NB4 (cell line): ENCODE results near the gene PLA2G4A.

Experiments used
- DNase-seq: peaks from one replicate; pipeline ENCODE4 v3.0.0; 2010; ENCODE audit warnings: low read depth
- H3K4me3 ChIP-seq: one replicate; pipeline ENCODE4 v1.5.1; 2011; ENCODE audit warnings: mild to moderate bottlenecking, low read depth, low read length, moderate library complexity
- MYC ChIP-seq: IDR thresholded peaks from 2 replicates; pipeline ENCODE4 v1.6.1; 2011; ENCODE audit warnings: low read depth, low read length
- POLR2A ChIP-seq: IDR thresholded peaks from 2 replicates; pipeline ENCODE4 v1.6.1; 2011; ENCODE audit warnings: mild to moderate bottlenecking; ENCODE audit not compliant: insufficient read length; ENCODE audit errors: extremely low read depth
- TF ChIP-seq, protein P1 (sequence below): IDR thresholded peaks from 2 replicates; pipeline ENCODE4 v1.6.1; 2011; ENCODE audit warnings: low read depth, low read length
- TF ChIP-seq, protein P2 (sequence below): IDR thresholded peaks from one replicate; pipeline ENCODE4 v1.5.1; 2012; ENCODE audit warnings: low read depth, low read length

The PLA2G4A gene

DNA sequence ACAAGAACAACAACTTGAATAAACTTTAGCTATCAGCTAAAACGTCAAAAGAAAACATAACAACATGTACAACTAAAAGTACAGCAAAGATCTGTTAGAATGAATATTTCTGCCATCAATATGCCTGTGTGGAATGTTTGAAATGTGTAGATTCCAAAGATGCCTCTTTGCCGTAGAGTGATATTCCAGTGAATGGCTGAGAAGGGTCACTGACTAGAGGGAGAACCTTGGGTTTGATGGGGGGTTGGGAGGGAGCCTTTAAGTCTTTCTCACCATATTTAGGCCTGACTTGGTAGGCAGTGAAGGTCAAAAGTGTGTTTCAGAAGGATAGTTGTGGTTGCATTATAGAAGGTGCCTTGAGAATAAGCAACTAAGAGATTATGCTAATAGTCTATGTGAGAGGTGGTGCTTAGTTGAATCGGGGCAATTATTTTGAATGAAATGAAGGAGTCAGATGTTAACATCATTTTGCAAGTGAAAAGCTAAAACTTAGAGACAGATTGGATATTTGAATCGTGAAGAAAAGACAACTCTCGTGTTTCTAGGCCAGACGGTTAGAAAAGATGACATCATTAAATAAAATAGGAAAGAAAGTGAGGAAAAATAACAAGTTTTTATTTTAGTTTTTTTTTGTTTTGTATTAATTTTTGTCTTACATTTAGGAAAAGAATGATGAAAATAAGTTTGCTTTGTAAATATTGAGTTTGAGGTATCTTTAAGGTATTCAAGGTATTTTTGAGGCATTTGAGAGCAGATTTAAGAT, 53.8 kb downstream of the PLA2G4A start:
- no peak for DNase-seq
- TF ChIP-seq, protein P1, sequence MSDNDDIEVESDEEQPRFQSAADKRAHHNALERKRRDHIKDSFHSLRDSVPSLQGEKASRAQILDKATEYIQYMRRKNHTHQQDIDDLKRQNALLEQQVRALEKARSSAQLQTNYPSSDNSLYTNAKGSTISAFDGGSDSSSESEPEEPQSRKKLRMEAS, result no peak
- TF ChIP-seq, protein P2, sequence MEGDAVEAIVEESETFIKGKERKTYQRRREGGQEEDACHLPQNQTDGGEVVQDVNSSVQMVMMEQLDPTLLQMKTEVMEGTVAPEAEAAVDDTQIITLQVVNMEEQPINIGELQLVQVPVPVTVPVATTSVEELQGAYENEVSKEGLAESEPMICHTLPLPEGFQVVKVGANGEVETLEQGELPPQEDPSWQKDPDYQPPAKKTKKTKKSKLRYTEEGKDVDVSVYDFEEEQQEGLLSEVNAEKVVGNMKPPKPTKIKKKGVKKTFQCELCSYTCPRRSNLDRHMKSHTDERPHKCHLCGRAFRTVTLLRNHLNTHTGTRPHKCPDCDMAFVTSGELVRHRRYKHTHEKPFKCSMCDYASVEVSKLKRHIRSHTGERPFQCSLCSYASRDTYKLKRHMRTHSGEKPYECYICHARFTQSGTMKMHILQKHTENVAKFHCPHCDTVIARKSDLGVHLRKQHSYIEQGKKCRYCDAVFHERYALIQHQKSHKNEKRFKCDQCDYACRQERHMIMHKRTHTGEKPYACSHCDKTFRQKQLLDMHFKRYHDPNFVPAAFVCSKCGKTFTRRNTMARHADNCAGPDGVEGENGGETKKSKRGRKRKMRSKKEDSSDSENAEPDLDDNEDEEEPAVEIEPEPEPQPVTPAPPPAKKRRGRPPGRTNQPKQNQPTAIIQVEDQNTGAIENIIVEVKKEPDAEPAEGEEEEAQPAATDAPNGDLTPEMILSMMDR, result no peak
- TF ChIP-seq MYC, result no peak
- TF ChIP-seq POLR2A, result no peak
- no peak overlapping the region for H3K4me3 ChIP-seq

DNA sequence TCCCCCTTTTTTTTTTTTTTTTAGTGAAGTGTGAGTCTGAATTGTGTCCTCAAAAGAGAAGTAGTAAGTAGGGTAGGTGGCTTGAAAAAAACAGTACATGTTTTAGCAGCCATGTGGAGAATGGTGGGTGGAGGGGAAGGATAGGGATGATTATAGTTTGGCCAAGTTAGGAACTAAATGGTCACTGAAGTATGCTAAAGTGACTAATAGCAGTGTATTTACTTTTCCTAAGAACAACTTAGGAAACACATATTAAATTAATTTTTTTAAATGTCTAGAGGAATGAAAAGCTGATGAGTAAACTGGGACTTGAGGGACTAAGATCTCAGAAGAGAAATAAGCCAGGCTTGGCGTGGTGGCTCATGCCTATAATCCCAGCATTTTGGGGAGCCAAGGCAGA, 55.5 kb downstream of the PLA2G4A start:
- DNase-seq, result no peak
- TF ChIP-seq, protein P1, result no peak
- TF ChIP-seq, protein P2, result no peak
- no peak for TF ChIP-seq MYC
- no peak for TF ChIP-seq POLR2A
- no peak overlapping the region for H3K4me3 ChIP-seq

DNA sequence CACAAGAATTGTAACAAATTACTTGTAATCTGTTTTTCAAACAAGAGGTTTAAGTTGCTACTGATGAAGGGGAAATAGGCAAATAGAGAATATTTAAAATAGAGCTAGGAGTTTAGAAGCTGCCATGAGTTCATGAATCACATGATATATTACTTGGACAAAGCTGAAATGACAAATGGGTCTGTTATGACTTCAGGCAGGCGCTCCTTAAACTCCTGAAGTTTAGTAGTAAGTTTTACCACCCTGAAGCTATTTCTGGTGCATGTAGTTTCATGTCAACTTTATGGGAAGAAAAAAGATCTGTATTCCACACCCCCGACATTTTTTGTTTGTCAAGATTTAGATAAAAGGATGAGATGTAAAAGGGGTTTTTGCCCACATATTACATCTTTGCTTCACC, 58.5 kb downstream of the PLA2G4A start:
- no peak overlapping the region for H3K4me3 ChIP-seq
- TF ChIP-seq POLR2A (no peak), MYC (no peak)
- TF ChIP-seq, protein P2, result no peak
- TF ChIP-seq, protein P1, result no peak
- DNase-seq, result no peak

DNA sequence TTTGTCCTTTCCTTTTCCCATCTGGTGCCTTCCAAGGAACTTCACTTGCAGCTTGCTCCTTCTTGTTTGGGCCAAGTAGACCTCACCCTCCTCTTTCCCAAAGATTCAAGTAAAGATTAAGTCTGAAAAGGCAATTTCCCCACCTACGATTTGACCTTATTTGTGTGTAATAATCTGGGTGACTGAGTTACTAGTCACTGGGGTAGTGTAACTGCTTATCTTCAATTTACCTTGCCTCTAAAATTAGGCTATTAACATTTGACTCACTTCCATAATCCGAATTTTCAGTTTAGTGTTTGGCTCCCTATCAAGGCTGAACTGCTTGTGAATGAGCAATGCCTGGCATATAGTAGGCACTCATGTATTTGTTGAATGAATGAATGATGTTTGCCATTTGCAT, 59.6 kb downstream of the PLA2G4A start:
- no peak for DNase-seq
- no peak overlapping the region for H3K4me3 ChIP-seq
- TF ChIP-seq, protein P2, result no peak
- no peak for TF ChIP-seq POLR2A
- no peak for TF ChIP-seq MYC
- TF ChIP-seq, protein P1, result no peak

DNA sequence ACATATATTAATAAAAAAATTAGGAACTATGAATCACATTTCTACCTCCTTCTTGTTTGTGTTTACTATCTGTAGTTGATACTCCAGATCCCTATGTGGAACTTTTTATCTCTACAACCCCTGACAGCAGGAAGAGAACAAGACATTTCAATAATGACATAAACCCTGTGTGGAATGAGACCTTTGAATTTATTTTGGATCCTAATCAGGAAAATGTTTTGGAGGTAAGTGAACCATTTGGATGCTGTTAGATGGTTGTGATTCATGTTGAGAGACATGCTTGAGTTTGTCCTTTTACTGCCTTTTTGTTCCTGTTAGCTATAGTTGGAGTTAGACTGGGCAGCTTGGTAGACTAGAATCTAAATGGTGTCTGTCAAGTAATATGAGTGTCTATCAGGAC, 64.2 kb downstream of the PLA2G4A start:
- TF ChIP-seq POLR2A (no peak), MYC (no peak)
- TF ChIP-seq, protein P2, result no peak
- no peak for DNase-seq

More for the DNA sequence above, 64.2 kb downstream of the PLA2G4A start:
- no peak overlapping the region for H3K4me3 ChIP-seq
